Measurements from ENCODE around the gene PXT1.
"Not testable (repeated sequence)": the region's sequence is repeated elsewhere in the genome, so short reads cannot be mapped to it uniquely, and the experiment has no call there.

PXT1 gene

DNA sequence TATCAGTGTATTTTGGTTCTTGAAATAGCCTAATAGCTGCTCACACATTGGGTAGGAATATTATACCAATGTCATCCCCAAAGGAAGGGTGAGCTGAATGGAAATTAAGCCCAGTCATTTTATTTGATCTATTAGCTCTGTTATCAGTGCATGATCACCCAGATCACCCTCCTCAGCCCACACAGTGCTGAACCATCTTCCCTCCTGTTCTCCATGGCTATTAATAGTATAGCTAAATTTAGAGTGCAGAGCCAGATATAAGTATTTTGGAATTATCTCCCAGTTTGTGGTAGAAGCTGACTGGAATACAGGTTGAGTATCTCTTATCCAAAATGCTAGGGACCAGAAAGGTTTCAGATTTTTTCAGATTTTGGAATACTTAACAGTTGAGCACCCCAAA, 45.6 kb upstream of the PXT1 start:
- Histone ChIP-seq H3K9ac (no peak overlapping the region), H3K36me3 (ENCODE audit: insufficient read depth) (no peaks in the 10 kb centered on the region; the same call in 1 of the 2 replicates), H2AFZ (ENCODE audit: low read depth) (no peak overlapping the region), H4K20me1 (ENCODE audit: insufficient read depth) (no peaks in the 10 kb centered on the region), H3K79me2 (ENCODE audit: insufficient read depth, low read depth) (no peaks in the 10 kb centered on the region), H3K27ac (no peak overlapping the region), H3K27me3 (ENCODE audit: insufficient read depth, low read depth) (no peaks in the 10 kb centered on the region), H3K4me3 (IDR thresholded peaks at IDR 0.05; ENCODE audit: insufficient read depth, low read depth, low read length) (no peak overlapping the region), H3K4me2 (no peak overlapping the region), H3K4me1 (ENCODE audit: low read depth, poor library complexity, severe bottlenecking) (no peaks in the 10 kb centered on the region)
- TF ChIP-seq, protein P1, sequence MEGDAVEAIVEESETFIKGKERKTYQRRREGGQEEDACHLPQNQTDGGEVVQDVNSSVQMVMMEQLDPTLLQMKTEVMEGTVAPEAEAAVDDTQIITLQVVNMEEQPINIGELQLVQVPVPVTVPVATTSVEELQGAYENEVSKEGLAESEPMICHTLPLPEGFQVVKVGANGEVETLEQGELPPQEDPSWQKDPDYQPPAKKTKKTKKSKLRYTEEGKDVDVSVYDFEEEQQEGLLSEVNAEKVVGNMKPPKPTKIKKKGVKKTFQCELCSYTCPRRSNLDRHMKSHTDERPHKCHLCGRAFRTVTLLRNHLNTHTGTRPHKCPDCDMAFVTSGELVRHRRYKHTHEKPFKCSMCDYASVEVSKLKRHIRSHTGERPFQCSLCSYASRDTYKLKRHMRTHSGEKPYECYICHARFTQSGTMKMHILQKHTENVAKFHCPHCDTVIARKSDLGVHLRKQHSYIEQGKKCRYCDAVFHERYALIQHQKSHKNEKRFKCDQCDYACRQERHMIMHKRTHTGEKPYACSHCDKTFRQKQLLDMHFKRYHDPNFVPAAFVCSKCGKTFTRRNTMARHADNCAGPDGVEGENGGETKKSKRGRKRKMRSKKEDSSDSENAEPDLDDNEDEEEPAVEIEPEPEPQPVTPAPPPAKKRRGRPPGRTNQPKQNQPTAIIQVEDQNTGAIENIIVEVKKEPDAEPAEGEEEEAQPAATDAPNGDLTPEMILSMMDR (conservative IDR thresholded peaks at IDR 0.05; ENCODE audit: low read depth, low read length) = no peak

DNA sequence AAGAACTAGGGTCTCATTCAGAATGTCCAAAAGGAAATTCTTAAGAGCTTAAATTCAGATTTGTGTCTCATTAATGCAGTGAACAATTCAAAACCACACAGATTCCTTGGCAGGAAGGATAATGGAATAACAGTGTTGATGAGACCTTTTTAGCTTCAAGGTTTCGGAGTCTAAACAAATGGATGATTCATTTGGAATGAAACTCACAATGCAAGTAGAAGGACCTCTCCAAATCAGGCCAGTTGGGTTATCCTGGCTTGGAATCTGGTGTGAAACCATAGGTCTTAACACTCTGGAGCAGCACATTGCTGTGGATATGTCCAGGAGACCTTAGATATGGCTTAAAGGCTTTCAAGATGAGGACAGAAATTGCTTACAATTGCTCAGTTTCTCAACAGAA, 45.0 kb upstream of the PXT1 start:
- Histone ChIP-seq H3K4me3 (IDR thresholded peaks at IDR 0.05; ENCODE audit: insufficient read depth, low read depth, low read length) (no peak overlapping the region), H3K79me2 (ENCODE audit: insufficient read depth, low read depth) (no peaks in the 10 kb centered on the region), H2AFZ (ENCODE audit: low read depth) (no peak overlapping the region), H3K9ac (no peak overlapping the region), H3K36me3 (ENCODE audit: insufficient read depth) (no peaks in the 10 kb centered on the region; the same call in 1 of the 2 replicates), H3K27ac (no peak overlapping the region), H3K27me3 (ENCODE audit: insufficient read depth, low read depth) (no peaks in the 10 kb centered on the region), H3K4me1 (ENCODE audit: low read depth, poor library complexity, severe bottlenecking) (no peaks in the 10 kb centered on the region), H4K20me1 (ENCODE audit: insufficient read depth) (no peaks in the 10 kb centered on the region), H3K4me2 (no peak overlapping the region)
- TF ChIP-seq, protein P1 (conservative IDR thresholded peaks at IDR 0.05; ENCODE audit: low read depth, low read length) = no peak

DNA sequence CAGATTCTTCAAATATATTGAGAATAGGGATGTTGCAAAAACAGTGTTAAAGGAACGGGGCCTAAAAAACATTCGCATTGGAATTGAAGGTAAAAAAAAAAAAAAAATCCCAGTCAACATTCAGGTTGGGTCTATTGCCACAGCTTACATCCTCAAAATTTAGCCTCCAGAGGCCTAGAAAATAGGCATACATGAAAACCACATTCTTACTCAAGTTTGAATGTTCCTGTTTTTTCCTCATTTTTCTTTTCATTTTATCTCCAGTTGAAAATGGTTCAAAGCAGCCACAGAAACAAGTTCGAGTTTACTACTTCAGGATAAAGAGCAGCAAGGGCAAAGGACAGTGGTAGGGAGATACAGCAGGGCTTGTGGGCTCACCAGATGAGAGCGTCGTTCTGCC, 42.1 kb upstream of the PXT1 start:
- H3K4me1 ChIP-seq (ENCODE audit: low read depth, poor library complexity, severe bottlenecking) = no peaks in the 10 kb centered on the region
- no peaks in the 10 kb centered on the region for H3K79me2 ChIP-seq (ENCODE audit: insufficient read depth, low read depth)
- TF ChIP-seq, protein P1 (conservative IDR thresholded peaks at IDR 0.05; ENCODE audit: low read depth, low read length) = no peak
- no peak overlapping the region for H3K4me2 ChIP-seq
- H3K36me3 ChIP-seq (ENCODE audit: insufficient read depth) = no peaks in the 10 kb centered on the region; the same call in 1 of the 2 replicates
- H2AFZ ChIP-seq (ENCODE audit: low read depth) = no peak overlapping the region
- no peaks in the 10 kb centered on the region for H4K20me1 ChIP-seq (ENCODE audit: insufficient read depth)
- no peak overlapping the region for H3K27ac ChIP-seq
- no peak overlapping the region for H3K9ac ChIP-seq
- H3K27me3 ChIP-seq (ENCODE audit: insufficient read depth, low read depth) = no peaks in the 10 kb centered on the region
- no peak overlapping the region for H3K4me3 ChIP-seq (IDR thresholded peaks at IDR 0.05; ENCODE audit: insufficient read depth, low read depth, low read length)

GRCh38 chr6:36483326-36483725, 40.7 kb upstream of the PXT1 start:
- H4K20me1 ChIP-seq (ENCODE audit: insufficient read depth); H3K4me2 ChIP-seq; H3K36me3 ChIP-seq (ENCODE audit: insufficient read depth); H2AFZ ChIP-seq (ENCODE audit: low read depth); H3K9ac ChIP-seq; H3K27me3 ChIP-seq (ENCODE audit: insufficient read depth, low read depth); H3K27ac ChIP-seq; H3K4me1 ChIP-seq (ENCODE audit: low read depth, poor library complexity, severe bottlenecking); H3K79me2 ChIP-seq (ENCODE audit: insufficient read depth, low read depth); H3K4me3 ChIP-seq (IDR thresholded peaks at IDR 0.05; ENCODE audit: insufficient read depth, low read depth, low read length): not testable (repeated sequence)

DNA sequence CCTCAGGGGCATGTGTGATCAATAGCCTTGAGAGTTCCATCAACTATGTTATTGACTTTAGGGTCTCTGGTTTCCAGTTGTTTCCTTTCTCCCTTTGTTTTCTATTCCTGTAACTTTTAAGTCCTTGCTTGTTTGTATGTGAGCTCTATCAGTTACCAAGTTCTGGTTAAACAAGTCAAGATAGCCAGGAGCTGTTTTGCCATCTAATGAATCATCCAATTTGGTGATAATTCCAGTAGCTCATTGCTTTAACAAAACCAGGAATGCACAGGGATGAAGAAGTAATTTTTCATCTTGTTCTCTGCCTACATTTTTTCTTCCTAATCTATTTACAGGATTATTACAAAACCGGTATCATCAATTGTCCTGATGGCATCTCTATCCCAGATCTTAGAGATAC, 36.6 kb upstream of the PXT1 start:
- no peaks in the 10 kb centered on the region for H3K27me3 ChIP-seq (ENCODE audit: insufficient read depth, low read depth)
- no peak overlapping the region for H3K27ac ChIP-seq
- no peak overlapping the region for H3K4me2 ChIP-seq
- no peak overlapping the region for H2AFZ ChIP-seq (ENCODE audit: low read depth)
- H3K9ac ChIP-seq = no peak overlapping the region
- H3K4me1 ChIP-seq (ENCODE audit: low read depth, poor library complexity, severe bottlenecking) = no peaks in the 10 kb centered on the region
- no peaks in the 10 kb centered on the region for H4K20me1 ChIP-seq (ENCODE audit: insufficient read depth)
- H3K4me3 ChIP-seq (IDR thresholded peaks at IDR 0.05; ENCODE audit: insufficient read depth, low read depth, low read length) = no peak overlapping the region
- H3K79me2 ChIP-seq (ENCODE audit: insufficient read depth, low read depth) = no peaks in the 10 kb centered on the region
- TF ChIP-seq, protein P1 (conservative IDR thresholded peaks at IDR 0.05; ENCODE audit: low read depth, low read length) = no peak
- no peaks in the 10 kb centered on the region; the same call in 1 of the 2 replicates for H3K36me3 ChIP-seq (ENCODE audit: insufficient read depth)

Data from KMS-11 (cell line).